Inflammatory macrophage (primary cell): Measurements from ENCODE around the gene RAB1A.
"Not testable (repeated sequence)": the region's sequence is repeated elsewhere in the genome, so short reads cannot be mapped to it uniquely, and the experiment has no call there.

ENCODE experiments used
- DNase-seq, 2 donors: peaks; one replicate each; pipeline ENCODE4 v3.0.0-alpha.2; 2020 to 2022
- total RNA-seq, 18 experiments: gene quantifications; one replicate each; lab custom pipeline; 2026; ENCODE audit warnings: mixed read lengths in 6 of 18, inconsistent platforms in 2 of 18; lab: John Stamatoyannopoulos, UW

The RAB1A gene
- 212 to 452 (median 324) reads per million in 18 experiments for total RNA-seq

DNA sequence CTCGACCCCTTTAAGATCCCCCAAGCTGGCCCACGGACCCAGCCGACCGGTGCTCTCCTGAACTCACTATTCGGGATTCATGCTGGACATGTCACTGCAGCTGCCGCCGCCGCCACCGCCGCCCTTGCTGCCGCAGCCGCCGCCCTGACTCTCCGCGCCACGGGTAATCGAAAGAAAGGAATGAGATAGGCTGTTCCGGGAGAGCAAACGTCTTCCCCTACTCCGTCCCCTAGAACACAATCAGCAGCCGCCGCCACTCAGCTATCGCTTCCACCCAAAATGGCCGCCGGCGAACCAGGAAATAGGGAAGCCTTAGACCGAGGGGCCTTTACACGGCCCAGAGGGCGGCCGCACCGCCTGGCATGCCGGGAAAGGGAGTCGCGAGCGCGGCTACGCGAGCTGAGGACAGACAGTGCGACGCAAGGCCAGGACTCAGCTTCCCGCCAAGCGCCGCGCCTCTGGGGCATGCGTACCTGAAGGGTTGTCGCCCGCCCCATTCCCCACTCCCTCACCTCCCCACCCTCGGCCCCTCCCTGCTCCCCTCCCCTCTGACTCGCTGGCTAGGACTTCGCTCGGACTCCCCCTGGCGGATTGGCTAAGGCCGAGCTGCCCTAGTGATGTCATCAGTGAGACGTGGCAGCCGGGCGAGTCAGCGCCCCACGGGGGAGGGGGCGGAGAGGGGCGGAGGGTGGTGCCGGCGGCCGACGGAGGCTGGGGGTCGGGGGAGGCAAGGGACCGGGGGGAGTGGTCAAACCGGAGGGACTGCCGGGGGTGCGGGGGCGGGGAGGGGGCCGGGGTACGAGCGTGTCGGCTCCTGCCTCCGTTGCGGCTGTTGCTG is at the start of gene RAB1A:
Gene RAB1A (minus strand): TSS at position 281 of the 838 bp plus-strand sequence. CDS start 191 bp downstream, at position 90.
- peak; percentile 99 to 100 for DNase-seq

DNA sequence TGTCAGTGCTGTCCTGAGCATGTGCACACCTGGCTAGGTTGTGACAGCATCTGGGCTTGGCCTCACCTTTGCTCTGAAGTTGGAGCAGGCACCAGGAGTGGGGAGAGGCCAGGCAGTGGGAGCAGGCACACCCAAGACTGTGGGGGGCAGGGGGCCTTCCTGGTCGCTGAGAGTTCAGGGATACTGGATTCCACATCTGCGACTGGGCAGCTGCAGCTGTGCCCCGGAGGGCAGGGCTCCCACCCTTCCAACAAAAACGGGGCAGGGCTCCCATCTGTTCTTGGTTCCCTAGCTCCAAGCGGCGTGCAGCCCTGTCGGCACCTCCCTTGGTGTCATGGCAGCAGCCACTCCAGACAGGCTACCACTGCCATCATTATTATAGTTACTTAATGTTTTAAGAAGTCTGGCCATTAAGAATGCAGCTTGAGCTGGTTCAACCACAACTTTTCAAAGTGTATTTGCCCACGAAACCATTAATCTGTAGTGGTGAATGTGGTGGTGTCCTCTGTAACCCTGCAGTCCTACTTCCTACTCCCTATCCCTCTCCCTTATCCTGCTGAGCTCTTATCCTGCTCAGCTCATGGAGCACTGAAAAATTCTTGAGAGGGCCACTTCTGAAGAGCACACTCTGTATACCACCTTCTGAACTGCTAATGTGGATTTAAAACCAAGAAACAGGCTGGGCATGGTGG is 48.0 kb upstream of the RAB1A start:
- DNase-seq = no peak

DNA sequence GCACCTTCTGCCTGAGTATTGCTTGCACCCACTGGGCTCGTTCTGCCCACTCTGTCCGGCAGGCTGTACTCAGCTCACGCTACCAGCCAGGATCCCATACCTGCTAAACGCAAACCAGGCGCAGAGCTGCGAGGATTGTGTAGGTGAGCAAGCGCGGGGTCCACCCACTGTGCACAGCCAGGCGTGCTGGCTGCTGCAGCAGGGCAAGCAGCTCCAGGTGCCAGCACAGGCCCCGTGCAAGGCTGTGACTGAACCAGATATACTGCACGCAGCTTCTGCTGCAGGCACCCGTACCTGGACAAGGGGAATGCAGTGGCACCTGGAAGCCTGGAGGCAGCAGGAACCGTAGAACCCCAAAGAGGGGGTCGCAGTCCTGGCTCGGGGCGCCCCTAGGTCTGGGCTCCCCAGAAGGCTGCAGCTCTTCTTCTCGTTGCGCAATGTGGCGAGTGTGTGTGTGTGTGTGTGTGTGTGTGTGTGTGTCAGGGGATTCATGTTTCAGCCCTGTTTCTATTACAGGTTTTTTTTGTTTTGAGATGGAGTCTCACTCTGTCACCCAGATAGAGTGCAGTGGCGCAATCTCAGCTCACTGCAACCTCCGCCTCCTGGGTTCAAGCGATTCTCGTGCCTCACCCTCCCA is 46.1 kb upstream of the RAB1A start:
- no peak for DNase-seq

DNA sequence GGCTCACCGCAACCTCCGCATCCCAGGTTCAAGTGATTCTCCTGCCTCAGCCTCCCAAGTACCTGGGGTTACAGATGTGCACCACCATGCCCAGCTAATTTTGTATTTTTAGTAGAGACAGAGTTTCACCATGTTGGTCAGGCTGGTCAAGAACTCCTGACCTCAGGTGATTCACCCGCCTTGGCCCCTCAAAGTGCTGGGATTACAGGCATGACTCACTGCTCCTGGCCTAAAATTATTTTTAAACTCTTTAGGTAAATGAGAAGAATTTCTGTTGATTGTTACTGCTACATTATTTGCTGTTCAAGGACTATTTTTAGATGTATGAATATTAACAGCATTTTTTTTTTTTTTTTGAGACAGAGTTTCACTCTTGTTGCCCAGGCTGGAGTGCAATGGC is 44.1 kb upstream of the RAB1A start:
- DNase-seq = not testable (repeated sequence)

DNA sequence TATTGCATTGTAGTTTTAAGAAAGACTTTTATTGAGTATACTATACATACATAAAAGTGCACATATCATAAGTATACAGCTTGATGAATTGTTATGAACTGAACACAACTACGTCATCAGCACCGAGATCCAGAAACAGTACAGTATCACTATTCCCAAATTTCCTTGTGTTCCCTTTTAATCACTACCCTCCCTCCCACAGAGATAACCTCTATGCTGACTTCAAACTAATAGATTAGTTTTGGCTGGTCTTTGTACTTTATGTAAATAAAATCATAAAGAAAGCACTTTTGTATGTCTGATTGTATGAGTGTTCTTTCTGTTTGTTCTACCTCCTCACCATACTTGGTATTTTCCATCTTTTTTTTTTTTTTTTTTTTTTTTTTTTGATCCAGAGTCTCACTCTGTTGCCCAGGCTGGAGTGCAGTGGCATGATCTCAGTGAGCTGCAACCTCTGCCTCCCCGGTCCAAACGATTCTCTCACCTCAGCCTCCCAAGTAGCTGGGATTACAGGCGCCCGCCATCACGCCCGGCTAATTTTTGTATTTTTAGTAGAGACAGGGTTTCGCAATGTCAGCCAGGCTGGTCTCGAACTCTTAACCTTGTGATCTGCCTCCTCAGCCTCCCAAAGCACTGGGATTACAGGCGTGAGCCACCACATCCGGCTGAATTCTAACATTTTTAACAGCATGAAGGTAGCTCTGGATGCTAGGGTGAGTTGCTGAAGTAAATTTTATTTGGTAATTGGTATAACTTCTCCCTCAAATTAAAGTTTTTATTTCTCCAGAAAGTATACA is 43.3 kb upstream of the RAB1A start:
- DNase-seq = no peak

DNA sequence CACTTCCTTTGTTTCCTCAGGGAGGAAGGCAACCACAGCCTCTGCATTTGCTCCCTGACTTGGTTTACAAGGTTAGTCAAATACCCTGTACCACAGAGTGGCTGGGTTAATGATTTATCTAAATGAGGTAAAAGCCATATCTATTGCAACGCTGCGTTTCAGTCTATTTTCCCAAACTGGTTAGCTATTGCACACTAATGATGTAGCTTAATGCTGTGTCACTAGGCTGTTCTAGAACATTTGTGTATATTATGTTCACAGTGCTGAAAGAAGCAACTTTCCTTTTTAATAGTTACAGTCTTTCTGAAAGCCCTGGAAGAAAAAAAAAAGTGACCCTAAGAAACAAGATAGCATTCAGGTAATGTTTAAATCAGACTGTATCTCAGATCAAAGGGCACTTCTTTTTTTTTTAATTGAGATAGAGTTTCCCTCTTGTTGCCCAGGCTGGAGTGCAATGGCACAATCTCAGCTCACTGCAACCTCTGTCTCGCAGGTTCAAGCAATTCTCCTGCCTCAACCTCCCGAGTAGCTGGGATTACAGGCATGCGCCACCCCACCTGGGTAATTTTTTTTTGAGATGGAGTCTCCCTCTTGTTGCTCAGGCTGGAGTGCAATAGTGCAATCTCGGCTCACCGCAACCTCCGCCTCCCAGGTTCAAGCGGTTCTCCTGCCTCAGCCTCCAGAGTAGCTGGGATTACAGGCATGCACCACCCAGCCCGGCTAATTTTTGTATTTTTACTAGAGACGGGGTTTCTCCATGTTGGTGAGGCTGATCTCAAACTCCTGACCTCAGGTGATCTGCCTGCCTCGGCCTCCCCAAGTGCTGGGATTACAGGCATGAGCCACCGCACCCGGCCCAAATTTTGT is 40.9 kb upstream of the RAB1A start:
- not testable (repeated sequence) for DNase-seq

DNA sequence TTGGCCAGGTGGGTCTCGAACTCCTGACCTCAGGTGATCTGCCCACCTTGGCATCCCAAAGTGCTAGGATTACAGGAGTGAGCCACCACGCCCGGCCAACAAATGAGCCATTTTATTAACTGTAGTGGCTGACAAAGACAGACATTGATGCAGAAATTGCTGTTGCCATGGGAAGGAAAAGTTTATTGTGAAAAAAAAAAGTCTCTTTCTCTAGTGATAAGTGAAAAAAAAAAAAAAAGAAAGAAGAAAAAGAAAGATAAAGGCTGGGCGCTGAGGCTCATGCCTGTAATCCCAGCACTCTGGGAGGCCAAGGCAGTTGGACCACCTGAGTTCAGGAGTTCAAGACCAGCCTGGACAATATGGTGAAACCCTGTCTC is 39.8 kb upstream of the RAB1A start:
- no peak for DNase-seq

DNA sequence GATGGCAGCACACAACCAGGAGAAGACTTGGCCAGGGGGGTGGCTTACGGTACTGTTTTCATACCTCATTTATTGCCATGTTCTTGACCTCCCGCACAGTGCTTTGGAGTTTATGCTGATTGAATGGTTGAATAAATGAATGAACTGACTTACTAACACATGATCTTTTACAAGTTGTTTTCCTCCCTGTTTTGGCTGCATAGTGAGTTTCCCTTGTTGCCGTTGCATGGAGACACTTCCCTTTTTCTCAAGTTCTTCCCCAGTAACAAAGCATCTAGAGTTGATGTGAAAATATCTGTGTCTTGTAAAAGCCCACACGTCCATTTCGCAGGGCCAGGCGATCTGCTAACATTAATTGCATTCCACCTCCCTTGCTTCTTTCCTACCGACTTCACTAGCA is 35.7 kb upstream of the RAB1A start:
- peak; percentile 86 to 89 for DNase-seq

DNA sequence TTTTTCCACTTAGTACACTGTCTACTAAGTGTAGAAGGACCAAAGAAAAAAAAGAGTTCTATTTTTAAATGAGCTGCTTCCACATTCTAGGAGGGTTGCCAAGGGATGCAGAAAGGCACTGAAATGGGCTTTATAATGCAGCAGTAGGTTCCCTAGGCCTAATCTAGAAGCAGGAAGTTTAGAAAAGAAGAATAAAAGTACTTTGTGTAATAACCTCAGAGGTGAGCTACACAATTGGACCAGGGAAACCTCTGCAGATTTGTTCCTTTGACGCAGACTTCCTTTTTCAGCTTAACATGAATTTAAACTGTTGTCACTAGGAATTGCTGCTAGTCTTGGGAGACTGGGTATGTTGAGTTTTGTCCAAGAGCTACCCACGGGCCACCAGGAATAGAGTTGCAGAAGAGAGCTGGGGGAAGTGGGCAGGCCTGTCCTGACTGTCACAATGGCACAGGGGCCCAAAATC is 34.6 kb upstream of the RAB1A start:
- DNase-seq = peak; percentile 67 to 70

DNA sequence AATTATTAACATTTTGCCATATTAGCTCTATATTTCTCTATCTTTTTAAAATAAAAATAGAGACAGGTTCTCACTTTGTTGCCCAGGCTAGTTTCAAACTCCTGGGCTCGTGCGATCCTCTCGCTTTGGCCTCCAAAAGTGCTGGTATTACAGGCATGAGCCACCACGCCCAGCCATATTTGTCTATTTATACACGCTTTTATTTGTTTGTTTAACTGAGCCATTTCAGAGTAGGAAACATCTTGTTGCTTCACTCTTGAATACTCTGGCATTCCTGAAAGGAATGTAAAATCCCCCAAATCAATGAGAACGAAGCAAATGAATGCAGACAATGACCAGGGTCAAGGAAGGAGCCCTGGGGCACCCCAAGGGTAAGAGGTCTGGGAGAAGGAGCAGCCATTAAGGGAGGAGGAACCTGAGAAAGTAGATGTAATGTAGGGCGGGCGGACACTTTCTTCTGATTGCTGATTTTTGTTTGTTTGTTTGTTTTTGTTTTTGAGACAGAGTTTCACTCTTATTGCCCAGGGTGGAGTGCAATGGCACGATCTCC is 31.7 kb upstream of the RAB1A start:
- no peak for DNase-seq

DNA sequence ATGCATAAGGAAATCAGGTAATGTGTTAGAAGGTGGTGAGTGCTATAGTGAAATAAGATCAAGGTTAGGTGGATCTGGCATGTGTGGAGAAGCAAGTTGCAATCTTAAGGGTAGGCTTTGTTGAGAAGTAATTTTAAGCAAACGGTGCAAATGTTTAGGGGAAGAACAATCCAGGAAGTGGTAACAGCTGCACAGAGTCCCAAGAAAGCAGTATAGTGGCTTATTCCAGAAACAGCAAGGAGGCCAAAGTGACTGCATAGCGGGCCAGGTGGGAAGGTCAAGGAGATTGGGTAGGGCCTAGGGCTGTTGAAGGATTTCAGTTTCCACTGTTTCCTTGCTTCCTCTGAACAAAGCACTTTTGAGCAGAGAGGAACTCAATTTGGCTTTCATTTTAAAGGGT is 30.0 kb upstream of the RAB1A start:
- peak; percentile 46 to 57 for DNase-seq

DNA sequence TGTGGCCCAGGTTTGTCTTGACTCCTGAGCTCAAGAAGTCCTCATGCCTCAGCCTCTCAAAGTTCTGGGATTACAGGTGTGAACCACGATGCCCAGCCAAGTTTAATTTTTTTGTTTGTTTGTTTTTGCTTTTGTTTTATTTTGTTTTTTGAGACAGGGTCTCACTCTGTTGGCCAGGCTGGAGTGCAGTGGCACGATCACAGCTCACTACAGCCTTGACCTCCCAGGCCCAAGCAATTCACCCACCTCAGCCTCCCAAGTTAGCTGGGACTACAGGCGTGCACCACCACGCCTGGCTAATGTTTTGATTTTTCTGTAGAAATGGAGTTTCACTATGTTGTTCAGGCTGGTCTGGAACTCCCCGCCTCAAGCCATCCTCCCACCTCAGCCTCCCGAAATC is 29.4 kb upstream of the RAB1A start:
- DNase-seq = no peak

DNA sequence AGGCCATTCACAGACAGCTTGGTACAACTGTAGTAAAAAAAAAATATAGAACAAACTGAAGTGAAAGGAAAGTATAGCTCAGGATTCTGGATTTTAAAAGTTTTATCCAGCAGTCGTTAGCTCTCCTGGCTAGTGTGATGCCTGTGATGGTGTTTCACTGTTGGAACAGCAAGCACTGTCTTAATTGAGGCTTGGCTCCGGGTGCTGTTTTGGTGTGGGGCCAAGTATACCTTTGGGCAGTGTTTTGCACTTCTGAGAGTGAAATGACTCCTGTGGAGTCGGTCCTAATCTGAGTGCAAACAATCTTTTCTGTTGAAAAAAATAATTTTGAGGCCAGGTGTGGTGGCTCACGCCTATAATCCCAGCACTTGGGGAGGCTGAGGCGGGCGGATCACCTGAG is 28.7 kb upstream of the RAB1A start:
- no peak for DNase-seq

DNA sequence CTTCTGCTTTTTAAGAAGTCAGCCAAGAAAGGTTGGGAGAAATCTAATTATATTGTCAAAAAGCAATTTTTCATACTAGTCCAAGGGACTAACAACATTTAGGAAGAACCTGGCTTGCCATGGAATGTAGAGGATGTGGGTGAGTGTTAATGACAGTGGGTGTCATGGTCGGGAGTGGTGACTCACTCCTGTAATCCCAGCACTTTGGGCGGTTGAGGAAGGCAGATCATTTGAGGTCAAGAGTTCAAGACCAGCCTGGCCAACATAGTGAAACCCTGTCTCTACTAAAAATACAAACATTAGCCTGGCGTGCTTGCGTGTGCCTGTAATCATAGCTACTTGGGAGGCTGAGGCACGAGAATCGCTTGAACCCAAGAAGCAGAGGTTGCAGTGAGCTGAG is 27.9 kb upstream of the RAB1A start:
- peak in 1 of 2 donors; percentile 55 for DNase-seq

DNA sequence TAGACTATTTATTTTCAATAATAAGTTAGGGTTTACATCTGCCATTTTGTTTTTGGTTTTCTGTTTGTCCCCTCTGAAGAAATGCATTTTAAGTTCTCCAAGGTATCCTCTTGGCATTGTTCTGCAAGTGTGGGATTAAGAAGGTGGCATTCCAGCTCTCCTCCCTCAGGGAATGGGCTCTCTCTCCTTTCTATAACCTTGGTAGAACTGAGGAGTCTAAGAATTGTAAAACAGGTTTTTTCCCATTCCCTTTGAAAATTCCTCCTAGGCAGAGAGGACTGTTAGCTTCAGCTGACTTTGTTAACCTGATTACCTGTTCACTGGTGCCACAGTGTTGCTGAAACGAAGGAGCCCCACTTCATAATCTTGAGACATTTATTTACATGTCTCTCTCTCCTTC is 26.1 kb upstream of the RAB1A start:
- DNase-seq = no peak

DNA sequence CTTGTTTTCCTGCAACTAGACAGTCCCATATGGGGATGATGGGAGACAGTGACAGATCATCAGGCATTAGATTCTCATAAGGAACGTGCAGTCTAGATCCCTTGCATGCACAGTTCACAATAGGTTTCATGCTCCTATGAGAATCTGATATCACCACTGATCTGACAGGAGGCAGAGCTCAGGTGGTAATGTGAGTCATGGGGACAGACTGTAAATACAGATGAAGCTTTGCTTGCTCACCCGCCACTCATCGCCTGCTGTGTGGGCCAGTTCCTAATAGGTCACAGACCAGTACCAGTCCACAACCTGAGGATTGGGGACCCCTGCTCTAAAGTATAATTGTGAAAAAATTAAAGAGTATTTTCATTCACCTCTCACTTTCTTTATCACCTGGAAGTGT is 23.6 kb upstream of the RAB1A start:
- no peak for DNase-seq

DNA sequence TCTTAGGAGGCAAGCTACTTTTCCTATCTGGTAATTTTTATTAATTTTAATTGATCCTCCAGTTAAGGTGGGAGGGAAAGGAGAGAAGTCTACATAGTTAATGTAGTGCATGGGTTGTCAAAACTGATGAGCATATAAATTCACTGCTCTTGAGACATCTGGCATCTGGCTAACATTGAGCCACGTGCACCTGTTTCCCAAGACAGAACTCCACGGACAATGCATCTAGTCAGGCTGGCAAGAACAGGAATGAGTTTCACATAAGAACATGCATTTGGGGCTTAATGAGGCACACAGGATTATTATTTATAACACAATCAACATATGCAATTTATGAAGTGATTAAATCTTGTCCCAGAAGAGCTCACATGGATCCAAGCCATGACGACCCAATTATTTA is 16.2 kb upstream of the RAB1A start:
- DNase-seq = no peak

DNA sequence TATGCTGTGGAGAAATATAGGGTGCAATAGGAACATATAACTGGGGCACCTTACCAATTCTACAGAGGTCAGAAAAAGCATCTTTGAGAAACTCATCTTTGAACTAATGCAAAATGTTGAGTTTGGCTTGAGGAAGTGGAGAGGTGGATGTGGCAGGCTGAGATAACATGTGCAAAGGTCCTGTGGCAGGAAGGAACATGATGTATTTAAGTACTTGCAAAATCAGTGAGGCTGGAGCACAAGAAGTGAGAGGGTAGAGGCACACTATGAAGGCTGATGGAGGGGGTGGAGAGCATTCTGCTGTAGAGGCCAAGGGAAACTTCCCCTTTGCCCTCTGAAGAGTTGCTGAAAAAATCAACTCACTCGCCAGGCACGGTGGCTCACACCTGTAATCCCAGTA is 14.7 kb upstream of the RAB1A start:
- peak; percentile 20 to 38 for DNase-seq

DNA sequence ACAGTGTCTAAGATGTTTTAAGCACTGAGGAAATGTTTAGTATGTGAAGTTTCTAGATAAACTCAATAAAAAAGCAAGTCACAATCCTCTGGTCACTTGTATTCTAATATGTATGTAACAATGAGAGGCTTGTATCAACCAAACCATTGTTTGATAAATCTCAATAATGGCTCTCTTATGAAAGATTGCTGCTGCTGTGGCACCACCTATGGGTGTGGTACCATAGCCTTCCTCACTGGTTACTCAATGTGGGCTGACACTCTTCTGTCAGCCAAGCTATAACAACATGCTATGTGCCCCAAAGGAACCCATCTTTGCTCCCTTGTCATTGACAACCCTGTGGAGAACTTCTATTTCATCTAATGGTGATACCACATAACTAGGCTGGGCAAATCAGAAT is 12.6 kb upstream of the RAB1A start:
- peak; percentile 48 to 65 for DNase-seq

DNA sequence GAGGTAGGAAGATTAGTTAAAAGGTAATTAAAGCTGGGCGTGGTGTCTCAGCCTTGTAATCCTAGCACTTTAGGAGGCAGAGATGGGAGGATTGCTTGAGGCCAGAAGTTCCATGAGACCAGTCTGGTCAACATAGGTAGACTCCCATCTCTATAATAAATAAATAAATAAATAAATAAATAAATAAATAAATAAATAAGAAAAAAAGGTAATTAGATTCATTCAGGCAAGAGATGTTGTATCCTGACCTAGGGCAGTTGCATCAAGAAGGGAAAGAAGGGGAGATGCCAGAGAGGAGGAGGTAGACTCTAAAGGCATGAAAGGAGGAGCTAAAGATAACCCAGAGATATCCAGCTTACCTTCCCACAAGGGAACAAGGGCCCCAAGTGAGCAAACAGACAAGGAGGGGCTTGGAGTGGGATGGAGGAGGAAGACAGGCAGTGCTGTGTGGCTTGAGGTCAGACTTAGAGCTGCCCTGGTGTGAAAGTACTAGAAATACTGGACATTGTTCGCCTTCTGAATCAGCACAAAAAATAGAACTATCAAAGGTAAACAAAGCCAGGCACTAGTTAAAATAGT is 7.4 kb upstream of the RAB1A start:
- no peak for DNase-seq

DNA sequence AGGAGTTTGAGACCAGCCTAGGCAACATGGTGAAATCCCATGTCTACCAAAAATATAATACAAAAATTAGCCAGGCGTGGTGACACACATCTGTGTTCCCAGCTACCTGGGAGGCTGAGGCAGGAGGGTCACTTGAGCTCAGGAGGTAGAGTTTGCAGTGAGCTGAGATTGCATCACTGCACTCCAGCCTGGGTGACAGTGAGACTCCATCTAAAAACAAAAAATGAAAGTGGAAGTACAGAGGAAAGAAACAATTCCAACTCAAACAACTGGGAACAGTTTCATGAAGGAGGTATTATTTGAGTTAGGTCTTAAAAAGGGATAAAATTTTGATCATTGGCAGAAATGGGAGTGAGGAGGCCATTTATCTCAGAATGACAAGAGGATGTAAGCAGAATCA is 6.3 kb upstream of the RAB1A start:
- DNase-seq = no peak
